Activated CD8-positive, alpha-beta T cell treated with anti-CD3 and anti-CD28 coated beads for 36 hours (primary cell): ENCODE data around the gene COPE. TPM values are rescaled to one million over a fixed set of nuclear protein-coding genes. Genes with fewer than 3 reads are reported as not detected.

Experiments used
- ATAC-seq: fragments of 200-7000 bp; cut with Tn5 transposase; one replicate; pipeline ENCODE4 v1.10.0; 2021; ENCODE audit warnings: mild to moderate bottlenecking, moderate library complexity
- CTCF ChIA-PET: fragments of 350-600 bp; sonication (Branson Sonifier 250); formaldehyde crosslinking; loops from one replicate; lab custom pipeline; 2021; ENCODE audit warnings: antibody characterized with exemption; lab: Charles Lee
- POLR2A ChIA-PET: fragments of 350-600 bp; sonication (Branson Sonifier 250); formaldehyde crosslinking; loops from one replicate; lab custom pipeline; 2021; ENCODE audit warnings: antibody characterized with exemption; lab: Charles Lee
- DNase-seq: peaks from one replicate; pipeline ENCODE4 v3.0.0-alpha.2; 2020
- H3K27ac Mint-ChIP-seq: one replicate; pipeline ENCODE4 v1.8.0; 2021; ENCODE audit warnings: mild to moderate bottlenecking, mixed read lengths
- H3K27me3 Mint-ChIP-seq: one replicate; pipeline ENCODE4 v1.8.0; 2021; ENCODE audit warnings: mixed read lengths
- H3K36me3 Mint-ChIP-seq: one replicate; pipeline ENCODE4 v1.8.0; 2021; ENCODE audit warnings: low read depth, mixed read lengths
- H3K4me1 Mint-ChIP-seq: one replicate; pipeline ENCODE4 v1.8.0; 2021; ENCODE audit warnings: low read depth, mixed read lengths
- H3K4me3 Mint-ChIP-seq: one replicate; pipeline ENCODE4 v1.8.0; 2021; ENCODE audit warnings: mild to moderate bottlenecking, moderate library complexity, mixed read lengths
- H3K9me3 Mint-ChIP-seq: one replicate; pipeline ENCODE4 v1.8.0; 2021; ENCODE audit warnings: mixed read lengths
- CTCF ChIP-seq: fragments of 200-600 bp; IDR thresholded peaks from one replicate; pipeline ENCODE4 v1.8.0; 2022; ENCODE audit warnings: antibody characterized with exemption, mild to moderate bottlenecking
- intact Hi-C: fragments of 100-400 bp; cut with micrococcal nuclease; formaldehyde crosslinking; loops from one replicate; pipeline ENCODE4 v1.10.0; 2022
- total RNA-seq, 2 experiments: library from RNA; stranded (reverse); gene quantifications; one replicate each; pipeline ENCODE4 v1.2.3, GENCODE V29; 2021

The COPE gene
- total RNA-seq, 2 experiments from 2014 or later: 179 to 183 TPM

DNA sequence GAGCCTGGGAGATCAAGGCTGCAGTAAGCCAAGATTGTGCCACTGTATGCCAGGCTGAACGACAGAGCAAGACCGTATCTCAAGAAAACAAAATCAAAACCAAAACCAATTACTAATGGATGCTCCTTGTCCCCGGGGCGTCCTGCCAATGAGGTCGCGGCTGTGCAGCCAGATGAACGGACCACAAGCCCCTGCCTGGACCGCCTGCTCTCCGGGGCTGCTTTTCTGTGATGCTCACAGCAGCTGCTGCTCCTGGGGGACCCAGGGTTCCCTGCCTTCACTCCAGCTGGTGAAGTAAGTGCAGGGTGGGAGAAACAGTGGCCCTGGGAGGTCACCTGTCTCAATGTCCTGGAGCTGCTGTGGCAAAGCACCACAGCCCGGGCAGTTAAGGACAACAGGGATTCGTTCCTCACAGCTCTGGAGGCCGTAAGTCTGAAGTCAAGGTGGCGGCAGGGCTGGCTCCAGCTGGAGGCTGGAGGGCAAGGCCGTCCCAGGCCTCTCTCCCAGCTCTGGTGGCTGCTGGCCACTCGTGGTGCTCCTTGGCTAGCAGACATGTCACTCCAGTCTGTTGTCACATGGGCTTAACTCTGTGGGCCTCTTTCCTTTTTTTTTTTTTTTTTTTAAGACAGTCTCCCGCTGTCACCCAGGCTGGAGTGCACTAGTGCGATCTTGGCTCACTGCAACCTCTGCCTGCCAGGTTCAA, 10.1 kb downstream of the COPE start:
- peaks cover 21% of the 10 kb centered on the region for H3K36me3 Mint-ChIP-seq
- ATAC-seq (no peak), DNase-seq (no peak)
- no peak for TF ChIP-seq CTCF
- ChIA-PET CTCF (interaction anchor here (0.7 to 1.4 kb wide), 2 partner anchors 30 to 43 kb away, joined by 3 read pairs; no protein-coding TSS in a partner anchor), POLR2A (interaction anchor here (0.7 to 0.8 kb wide), 2 partner anchors 10 to 321 kb away, joined by 3 read pairs; partner anchors contain the start of genes COPE, DDX49 and REX1BD)
- H3K4me3 Mint-ChIP-seq: no peak overlapping the region
- intact Hi-C loops: no loop called here
- no peaks in the 10 kb centered on the region for H3K27me3 Mint-ChIP-seq
- peaks cover 6% of the 10 kb centered on the region for H3K4me1 Mint-ChIP-seq
- no peak overlapping the region for H3K27ac Mint-ChIP-seq
- H3K9me3 Mint-ChIP-seq: no peaks in the 10 kb centered on the region

DNA sequence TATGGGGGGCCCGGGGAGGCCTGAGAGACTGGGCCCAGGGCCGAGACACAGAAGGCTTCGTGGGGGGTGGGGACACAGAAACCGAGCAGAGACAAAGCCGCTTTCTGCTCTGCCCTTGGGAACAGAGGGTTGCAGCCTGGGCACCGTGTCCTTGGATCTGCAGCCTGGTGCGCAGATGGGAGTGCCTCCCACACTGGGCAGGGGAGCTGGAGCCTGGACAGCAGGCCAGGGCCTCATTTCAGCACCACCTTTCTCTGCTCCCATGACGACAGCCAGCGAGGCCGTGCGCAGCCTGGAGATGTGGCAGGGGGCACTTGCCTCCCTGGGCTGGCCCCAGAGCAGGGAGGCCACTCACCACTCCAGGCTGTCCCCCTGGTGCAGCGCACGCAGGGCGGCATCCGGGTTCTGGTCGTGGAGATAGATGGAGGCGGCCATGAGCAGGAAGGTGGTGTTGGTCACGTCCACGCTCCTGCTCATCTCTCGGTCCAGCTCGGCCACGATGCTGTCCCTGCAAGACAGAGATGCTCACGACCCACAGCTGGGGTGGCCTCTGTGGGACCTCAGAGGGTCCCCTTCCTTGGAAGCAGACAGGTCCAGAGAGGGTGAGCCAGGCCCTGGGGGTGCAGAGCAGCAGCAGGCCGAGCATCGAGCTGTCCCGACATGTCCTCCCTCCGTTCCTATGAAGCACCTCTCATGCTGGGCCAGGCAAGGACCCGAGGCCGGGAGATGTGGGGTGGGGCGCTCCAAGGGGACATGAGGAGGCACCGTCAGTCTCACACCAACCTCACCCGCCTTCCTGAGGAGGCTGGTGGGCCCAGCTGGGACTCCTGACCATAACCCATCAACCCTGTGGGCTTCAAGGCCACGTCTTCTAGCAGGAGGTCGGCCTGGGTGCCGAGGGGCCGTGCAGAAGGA, 12.3 kb downstream of the COPE start:
- TF ChIP-seq CTCF: no peak
- ChIA-PET POLR2A (interaction anchor here (0.6 kb wide), 1 partner anchor 84 kb away, joined by 3 read pairs; no protein-coding TSS in a partner anchor), CTCF (no interaction called here)
- Mint-ChIP-seq H3K27ac (no peak overlapping the region), H3K36me3 (peaks cover 11% of the 10 kb centered on the region), H3K9me3 (no peaks in the 10 kb centered on the region), H3K4me3 (no peak overlapping the region), H3K4me1 (no peaks in the 10 kb centered on the region), H3K27me3 (no peaks in the 10 kb centered on the region)
- ATAC-seq (no peak), DNase-seq (no peak)
- intact Hi-C loops: no loop called here

- CTCF ChIA-PET: no interaction called here
- Mint-ChIP-seq H3K4me1 (no peaks in the 10 kb centered on the region), H3K36me3 (peaks cover 19% of the 10 kb centered on the region), H3K27ac (no peak overlapping the region), H3K27me3 (no peaks in the 10 kb centered on the region), H3K9me3 (no peaks in the 10 kb centered on the region), H3K4me3 (no peak overlapping the region)
- no peak for DNase-seq
- intact Hi-C loops: no loop called here
- POLR2A ChIA-PET: no interaction called here
- TF ChIP-seq CTCF: no peak
- no peak for ATAC-seq
These were observed 13.5 kb downstream of the COPE start for GRCh38 chr19:18905513-18906236.

DNA sequence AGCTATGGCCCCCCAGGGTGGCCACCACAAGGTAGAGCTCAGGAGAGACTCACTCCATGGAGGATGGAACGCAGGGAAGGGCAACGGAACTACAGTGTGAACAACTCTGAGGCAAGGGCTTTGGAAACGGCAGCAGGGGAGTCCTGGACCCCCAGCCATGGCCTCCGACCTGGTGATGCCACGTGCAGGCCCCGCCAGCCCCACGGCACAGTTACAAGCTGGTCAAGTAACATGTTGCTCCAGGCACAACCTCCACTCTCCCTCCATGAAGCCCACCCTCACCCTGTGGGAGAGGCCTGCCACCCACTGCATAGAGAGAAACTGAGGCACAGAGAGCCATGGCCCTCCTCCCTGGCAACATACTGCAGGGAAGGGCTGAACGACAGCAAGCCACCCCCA, 14.1 kb downstream of the COPE start:
- intact Hi-C loops: no loop called here
- ATAC-seq (no peak), DNase-seq (no peak)
- Mint-ChIP-seq H3K27me3 (no peaks in the 10 kb centered on the region), H3K4me1 (no peaks in the 10 kb centered on the region), H3K4me3 (no peak overlapping the region), H3K9me3 (no peaks in the 10 kb centered on the region), H3K36me3 (peaks cover 21% of the 10 kb centered on the region), H3K27ac (no peak overlapping the region)
- no peak for TF ChIP-seq CTCF
- CTCF ChIA-PET: no interaction called here
- POLR2A ChIA-PET: interaction anchor here (2.8 kb wide), 1 partner anchor 14 kb away, joined by 10 read pairs; the partner anchor contains the start of genes COPE and DDX49
